ENCODE measurements around the gene CERS4.

DNA sequence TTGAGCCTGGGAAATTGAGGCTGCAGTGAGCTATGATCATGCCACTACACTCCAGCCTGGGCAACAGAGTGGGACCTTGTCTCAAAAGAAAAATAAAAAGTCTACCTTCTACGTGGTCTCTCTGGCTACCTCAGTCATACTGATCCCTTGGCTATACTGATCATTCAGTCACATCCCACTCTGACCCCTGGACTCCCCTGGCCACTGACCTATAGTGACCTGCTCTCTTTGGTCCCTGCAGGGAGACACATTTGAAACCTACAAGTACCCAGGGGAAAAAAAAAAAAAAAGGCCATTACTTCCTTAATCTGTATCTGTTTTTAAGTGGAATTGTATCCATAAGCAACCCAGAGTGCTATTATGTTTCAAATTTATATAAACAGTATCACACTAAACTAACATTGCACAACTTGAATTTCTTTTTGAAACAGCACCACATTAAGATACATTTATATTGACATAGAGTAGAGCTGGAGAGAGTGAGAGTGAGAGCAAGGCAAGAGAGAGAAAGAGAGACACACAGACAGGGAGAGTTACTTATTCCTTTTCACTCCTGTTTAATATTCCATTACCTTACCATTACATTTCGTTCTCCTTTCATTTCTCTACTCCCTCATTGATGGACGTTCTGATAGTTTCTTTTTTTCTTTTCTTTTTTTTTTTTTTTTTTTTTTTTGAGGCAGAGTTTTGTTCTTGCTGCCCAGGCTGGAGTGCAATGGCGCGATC is 23.7 kb upstream of the CERS4 start:
- TF ChIP-seq, protein P1, sequence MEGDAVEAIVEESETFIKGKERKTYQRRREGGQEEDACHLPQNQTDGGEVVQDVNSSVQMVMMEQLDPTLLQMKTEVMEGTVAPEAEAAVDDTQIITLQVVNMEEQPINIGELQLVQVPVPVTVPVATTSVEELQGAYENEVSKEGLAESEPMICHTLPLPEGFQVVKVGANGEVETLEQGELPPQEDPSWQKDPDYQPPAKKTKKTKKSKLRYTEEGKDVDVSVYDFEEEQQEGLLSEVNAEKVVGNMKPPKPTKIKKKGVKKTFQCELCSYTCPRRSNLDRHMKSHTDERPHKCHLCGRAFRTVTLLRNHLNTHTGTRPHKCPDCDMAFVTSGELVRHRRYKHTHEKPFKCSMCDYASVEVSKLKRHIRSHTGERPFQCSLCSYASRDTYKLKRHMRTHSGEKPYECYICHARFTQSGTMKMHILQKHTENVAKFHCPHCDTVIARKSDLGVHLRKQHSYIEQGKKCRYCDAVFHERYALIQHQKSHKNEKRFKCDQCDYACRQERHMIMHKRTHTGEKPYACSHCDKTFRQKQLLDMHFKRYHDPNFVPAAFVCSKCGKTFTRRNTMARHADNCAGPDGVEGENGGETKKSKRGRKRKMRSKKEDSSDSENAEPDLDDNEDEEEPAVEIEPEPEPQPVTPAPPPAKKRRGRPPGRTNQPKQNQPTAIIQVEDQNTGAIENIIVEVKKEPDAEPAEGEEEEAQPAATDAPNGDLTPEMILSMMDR (IDR thresholded peaks at IDR 0.05; ENCODE audit: low read length) = no peak
- no peak for TF ChIP-seq EZH2 (optimal IDR thresholded peaks at IDR 0.05; ENCODE audit: low read depth, low read length)

Data from MM.1S (cell line).